ACHN (cell line): ENCODE results near the gene MPLKIP.
A peak's percentile ranks its signal among the peaks of the same experiment; 100 is the strongest.
"Not testable (repeated sequence)": the region's sequence is repeated elsewhere in the genome, so short reads cannot be mapped to it uniquely, and the experiment has no call there.

ENCODE experiments used
- DNase-seq: peaks from one replicate; pipeline ENCODE4 v3.0.0-alpha.2; 2015
- in situ Hi-C: cut with HindIII; loops from 2 replicates; pipeline ENCODE4 v1.10.0; 2017; ENCODE audit warnings: low sequenced_read_pairs, low pct_ligation_motif_present, low pct_unique_long_range_greater_than_20kb

Gene MPLKIP

GRCh38 chr7:40138973-40139372 is 4.6 kb upstream of the MPLKIP start:
- in situ Hi-C loops, result no loop called here
- no peak for DNase-seq

- in situ Hi-C loops, result no loop called here
- DNase-seq, result no peak
These were observed 3.1 kb upstream of the MPLKIP start for GRCh38 chr7:40137563-40137962.

GRCh38 chr7:40135317-40135610 is 842 bp upstream of the MPLKIP start:
- in situ Hi-C loops, result no loop called here
- DNase-seq, result peak; percentile 37

GRCh38 chr7:40133561-40134427 is 628 bp downstream of the MPLKIP start:
- peak; percentile 49 for DNase-seq
- in situ Hi-C loops, result no loop called here

GRCh38 chr7:40122940-40123254 is 11.5 kb downstream of the MPLKIP start:
- in situ Hi-C loops, result no loop called here
- DNase-seq, result no peak

- DNase-seq, in situ Hi-C loops: not testable (repeated sequence)
These were observed 12.1 kb downstream of the MPLKIP start for GRCh38 chr7:40122100-40122939.

GRCh38 chr7:40120020-40120419 is 14.4 kb downstream of the MPLKIP start:
- in situ Hi-C loops, result no loop called here

GRCh38 chr7:40118201-40118600 is 16.2 kb downstream of the MPLKIP start:
- in situ Hi-C loops, DNase-seq: not testable (repeated sequence)

More at GRCh38 chr7:40120020-40120419, 14.4 kb downstream of the MPLKIP start:
- no peak for DNase-seq

GRCh38 chr7:40117199-40117598 is 17.2 kb downstream of the MPLKIP start:
- DNase-seq, in situ Hi-C loops: not testable (repeated sequence)

GRCh38 chr7:40115936-40116335 is 18.5 kb downstream of the MPLKIP start:
- in situ Hi-C loops, result no loop called here
- DNase-seq, result no peak

GRCh38 chr7:40105879-40106473 is 28.4 kb downstream of the MPLKIP start:
- in situ Hi-C loops, result no loop called here
- DNase-seq, result no peak

GRCh38 chr7:40102897-40103296 is 31.5 kb downstream of the MPLKIP start:
- in situ Hi-C loops, result no loop called here
- no peak for DNase-seq

- DNase-seq, result no peak
- in situ Hi-C loops, result no loop called here
These were observed 33.2 kb downstream of the MPLKIP start for GRCh38 chr7:40101201-40101600.

GRCh38 chr7:40099837-40100236 is 34.6 kb downstream of the MPLKIP start:
- in situ Hi-C loops, result no loop called here
- DNase-seq, result no peak

GRCh38 chr7:40098810-40099209 is 35.6 kb downstream of the MPLKIP start:
- no peak for DNase-seq
- in situ Hi-C loops, result no loop called here

GRCh38 chr7:40097728-40098127 is 36.7 kb downstream of the MPLKIP start:
- in situ Hi-C loops, result no loop called here
- DNase-seq, result no peak

GRCh38 chr7:40095695-40096327 is 38.6 kb downstream of the MPLKIP start:
- no peak for DNase-seq
- in situ Hi-C loops, result no loop called here

GRCh38 chr7:40095230-40095629 is 39.2 kb downstream of the MPLKIP start:
- in situ Hi-C loops, result no loop called here
- DNase-seq, result no peak
